KOPT-K1 (cell line): ENCODE measurements around the gene FNDC11.

ENCODE experiments used
- H3K27ac ChIP-seq: fragments of 200-600 bp; sonication (generic); 2 replicates; pipeline ENCODE4 v1.5.1; 2016; ENCODE audit warnings: antibody characterized with exemption, mild to moderate bottlenecking, low read depth, low read length; ENCODE audit not compliant: poor library complexity, severe bottlenecking
- H3K36me3 ChIP-seq: fragments of 200-600 bp; sonication (generic); 2 replicates; pipeline ENCODE4 v1.5.1; 2017; ENCODE audit warnings: antibody characterized with exemption, mild to moderate bottlenecking, low read length, moderate library complexity; ENCODE audit not compliant: insufficient read depth
- H3K9me3 ChIP-seq: fragments of 200-600 bp; sonication (generic); 2 replicates; pipeline ENCODE4 v1.5.1; 2017; ENCODE audit warnings: antibody characterized with exemption, low read length, mild to moderate bottlenecking; ENCODE audit not compliant: insufficient read depth, poor library complexity, severe bottlenecking

Gene FNDC11

GRCh38 chr20:63533388-63533787 is 20.6 kb upstream of the FNDC11 start:
- H3K9me3 ChIP-seq: no peaks in the 10 kb centered on the region
- no peak overlapping the region for H3K27ac ChIP-seq
- no peaks in the 10 kb centered on the region for H3K36me3 ChIP-seq

- Histone ChIP-seq H3K36me3 (no peaks in the 10 kb centered on the region), H3K27ac (no peak overlapping the region), H3K9me3 (no peaks in the 10 kb centered on the region)
Observed at GRCh38 chr20:63533871-63534393, 20.0 kb upstream of the FNDC11 start.

DNA sequence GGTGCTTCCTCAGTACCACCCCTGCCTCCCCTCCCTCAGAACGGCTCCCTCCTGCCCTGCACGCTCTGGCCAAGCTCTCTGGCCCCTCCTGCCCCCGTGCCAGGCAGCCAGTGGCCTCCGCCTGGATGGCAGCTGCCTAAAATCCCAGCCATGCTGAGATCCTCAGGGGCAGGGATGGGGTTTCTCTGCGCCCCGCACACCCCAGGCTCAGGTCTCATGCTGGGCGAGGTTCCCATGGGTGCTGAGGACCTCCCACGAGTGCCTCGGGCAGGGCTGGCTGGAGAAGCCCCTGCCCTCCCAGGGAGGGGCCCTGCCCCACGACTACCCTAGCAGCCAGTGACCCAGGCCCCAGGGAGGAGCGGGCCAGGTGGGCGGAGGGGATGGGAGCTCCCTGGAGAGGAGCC is 19.5 kb upstream of the FNDC11 start:
- H3K27ac ChIP-seq: no peak overlapping the region
- no peaks in the 10 kb centered on the region for H3K9me3 ChIP-seq
- no peaks in the 10 kb centered on the region for H3K36me3 ChIP-seq

- H3K27ac ChIP-seq: no peak overlapping the region
Observed at GRCh38 chr20:63534831-63535651, 18.9 kb upstream of the FNDC11 start.

GRCh38 chr20:63536241-63536977 is 17.6 kb upstream of the FNDC11 start:
- Histone ChIP-seq H3K9me3 (no peaks in the 10 kb centered on the region), H3K36me3 (no peaks in the 10 kb centered on the region), H3K27ac (no peak overlapping the region)

More at GRCh38 chr20:63534831-63535651, 18.9 kb upstream of the FNDC11 start:
- Histone ChIP-seq H3K9me3 (no peaks in the 10 kb centered on the region), H3K36me3 (no peaks in the 10 kb centered on the region)

- H3K36me3 ChIP-seq: no peaks in the 10 kb centered on the region
- H3K9me3 ChIP-seq: no peaks in the 10 kb centered on the region
- H3K27ac ChIP-seq: peak within 1 kb of the TSS; percentile 83
Observed at GRCh38 chr20:63536997-63537524, 16.9 kb upstream of the FNDC11 start, which contains the start of gene PTK6. PTK6 (minus strand) TSS chr20:63537376; CDS start chr20:63537314, 62 bp downstream.

- peak overlapping the region; percentile 83 for H3K27ac ChIP-seq
- H3K36me3 ChIP-seq: no peaks in the 10 kb centered on the region
- no peaks in the 10 kb centered on the region for H3K9me3 ChIP-seq
Observed at GRCh38 chr20:63537525-63538203, 16.3 kb upstream of the FNDC11 start.

GRCh38 chr20:63538204-63539091 is 15.5 kb upstream of the FNDC11 start:
- H3K27ac ChIP-seq: peak overlapping the region; percentile 83
- no peaks in the 10 kb centered on the region for H3K36me3 ChIP-seq
- H3K9me3 ChIP-seq: no peaks in the 10 kb centered on the region

DNA sequence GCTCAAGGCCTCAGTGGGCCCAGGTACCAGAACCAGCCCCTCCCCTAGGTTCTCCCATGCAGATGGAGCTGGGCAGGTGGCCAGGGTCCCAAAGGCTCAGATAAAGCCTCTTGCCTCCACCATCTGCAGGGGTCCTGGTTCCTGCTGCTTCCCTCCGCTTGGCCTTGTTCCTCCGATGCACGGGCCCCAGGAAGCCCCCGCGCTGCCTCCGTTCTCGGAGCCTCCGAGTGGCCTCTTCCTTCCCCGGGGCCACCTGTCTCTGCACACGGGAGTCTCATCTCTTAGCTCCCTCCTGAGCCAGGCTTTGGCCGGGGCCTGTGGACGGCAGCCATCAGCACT is 14.9 kb upstream of the FNDC11 start:
- Histone ChIP-seq H3K36me3 (no peaks in the 10 kb centered on the region), H3K9me3 (no peaks in the 10 kb centered on the region), H3K27ac (no peak overlapping the region)

- Histone ChIP-seq H3K36me3 (no peaks in the 10 kb centered on the region), H3K27ac (no peak overlapping the region), H3K9me3 (no peaks in the 10 kb centered on the region)
Observed at GRCh38 chr20:63539441-63540370, 14.3 kb upstream of the FNDC11 start.

- Histone ChIP-seq H3K27ac (no peak overlapping the region), H3K36me3 (no peaks in the 10 kb centered on the region), H3K9me3 (no peaks in the 10 kb centered on the region)
Observed at GRCh38 chr20:63540417-63541186, 13.4 kb upstream of the FNDC11 start.

DNA sequence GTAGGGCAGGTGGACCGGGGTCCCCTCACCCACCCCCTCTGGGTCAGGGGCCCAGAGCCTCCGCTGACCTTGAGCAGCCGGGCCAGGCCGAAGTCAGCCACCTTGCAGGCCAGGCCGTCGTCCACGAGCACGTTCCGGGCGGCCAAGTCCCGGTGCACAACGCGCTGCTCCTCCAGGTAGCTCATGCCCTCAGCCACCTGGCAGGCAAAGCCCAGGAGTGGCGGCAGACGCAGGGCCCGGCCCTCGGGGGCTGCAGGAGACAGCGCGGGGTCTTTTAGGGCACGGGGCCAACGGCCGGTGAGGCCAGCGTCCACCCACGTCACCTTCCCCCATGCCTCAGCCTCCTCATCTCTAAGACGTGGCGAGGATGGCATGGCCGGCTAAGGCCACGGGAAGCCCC is 12.6 kb upstream of the FNDC11 start:
- Histone ChIP-seq H3K9me3 (no peaks in the 10 kb centered on the region), H3K36me3 (no peaks in the 10 kb centered on the region), H3K27ac (no peak overlapping the region)
